ENCODE results near the gene SUN2.

- TF ChIP-seq POLR2AphosphoS5 (IDR thresholded peaks at IDR 0.05; ENCODE audit: insufficient read depth in 1 of 2, low read depth in 1 of 2) = no peak
- TF ChIP-seq POLR2A (IDR thresholded peaks at IDR 0.05) = no peak
- TF ChIP-seq, protein P1, sequence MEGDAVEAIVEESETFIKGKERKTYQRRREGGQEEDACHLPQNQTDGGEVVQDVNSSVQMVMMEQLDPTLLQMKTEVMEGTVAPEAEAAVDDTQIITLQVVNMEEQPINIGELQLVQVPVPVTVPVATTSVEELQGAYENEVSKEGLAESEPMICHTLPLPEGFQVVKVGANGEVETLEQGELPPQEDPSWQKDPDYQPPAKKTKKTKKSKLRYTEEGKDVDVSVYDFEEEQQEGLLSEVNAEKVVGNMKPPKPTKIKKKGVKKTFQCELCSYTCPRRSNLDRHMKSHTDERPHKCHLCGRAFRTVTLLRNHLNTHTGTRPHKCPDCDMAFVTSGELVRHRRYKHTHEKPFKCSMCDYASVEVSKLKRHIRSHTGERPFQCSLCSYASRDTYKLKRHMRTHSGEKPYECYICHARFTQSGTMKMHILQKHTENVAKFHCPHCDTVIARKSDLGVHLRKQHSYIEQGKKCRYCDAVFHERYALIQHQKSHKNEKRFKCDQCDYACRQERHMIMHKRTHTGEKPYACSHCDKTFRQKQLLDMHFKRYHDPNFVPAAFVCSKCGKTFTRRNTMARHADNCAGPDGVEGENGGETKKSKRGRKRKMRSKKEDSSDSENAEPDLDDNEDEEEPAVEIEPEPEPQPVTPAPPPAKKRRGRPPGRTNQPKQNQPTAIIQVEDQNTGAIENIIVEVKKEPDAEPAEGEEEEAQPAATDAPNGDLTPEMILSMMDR (IDR thresholded peaks at IDR 0.05) = no peak
Measured at GRCh38 chr22:38734421-38735100, 21.2 kb downstream of the SUN2 start.
